ENCODE data around the gene PTPRB. TPM values are rescaled to one million over a fixed set of nuclear protein-coding genes. Genes with fewer than 3 reads are reported as not detected.

PTPRB gene
- polyA plus RNA-seq, 3 donors, result not detected

- H2AFZ ChIP-seq (ENCODE audit: insufficient read depth, low read depth, low read length, poor library complexity, severe bottlenecking), result peak overlapping the region; percentile 52
- intact Hi-C loops (cut with micrococcal nuclease), result no loop called here
- H3K79me2 ChIP-seq (ENCODE audit: insufficient read depth, low read length), result no peaks in the 10 kb centered on the region
- Mint-ChIP-seq H3K4me3 (peak overlapping the region in 1 of 2 donors; percentile 84), H3K4me1 (peaks cover 7% of the 10 kb centered on the region), H3K9me3 (peaks cover 0 to 8% (median 1%) of the 10 kb centered on the region in 7 donors), H3K36me3 (no peaks in the 10 kb centered on the region), H3K27ac (no peak overlapping the region), H3K27me3 (ENCODE audit: low read depth in 3 of 3) (peaks cover 32 to 51% (median 39%) of the 10 kb centered on the region in 3 donors)
- peak; percentile 1 to 33 (median 3) for DNase-seq
- peaks cover 27 to 37% of the 10 kb centered on the region in 2 donors for H3K27me3 ChIP-seq (ENCODE audit: control insufficient read depth in 2 of 2, insufficient read depth in 2 of 2, low read length in 2 of 2)
- H3K4me1 ChIP-seq (ENCODE audit: control insufficient read depth in 1 of 2, insufficient read depth in 2 of 2, low read length in 2 of 2), result peaks cover 8 to 11% of the 10 kb centered on the region in 2 donors
- no peaks in the 10 kb centered on the region for H3K36me3 ChIP-seq (replicated peaks in 1 of 2; ENCODE audit: control insufficient read depth in 1 of 2, insufficient read depth in 2 of 2, low read length in 2 of 2)
- H3K9me3 ChIP-seq (replicated peaks in 1 of 2; ENCODE audit: control insufficient read depth in 1 of 2, insufficient read depth in 1 of 2, low read length in 2 of 2), result no peaks in the 10 kb centered on the region
- WGBS (ENCODE audit: insufficient coverage), result under 1% methylated on average over 62 of the region's 63 CpGs
- no peak overlapping the region for H3K9ac ChIP-seq (ENCODE audit: insufficient read depth, low read length, poor library complexity, severe bottlenecking)
- H3K4me2 ChIP-seq (replicated peaks; ENCODE audit: extremely low read depth, low read length, poor library complexity, severe bottlenecking), result peak overlapping the region; percentile 69
- peak overlapping the region in 1 of 3 experiments; percentile 55 for H3K4me3 ChIP-seq (replicated peaks in 1 of 3; ENCODE audit: low read depth in 2 of 3, low read length in 3 of 3)
- TF ChIP-seq, protein P1, sequence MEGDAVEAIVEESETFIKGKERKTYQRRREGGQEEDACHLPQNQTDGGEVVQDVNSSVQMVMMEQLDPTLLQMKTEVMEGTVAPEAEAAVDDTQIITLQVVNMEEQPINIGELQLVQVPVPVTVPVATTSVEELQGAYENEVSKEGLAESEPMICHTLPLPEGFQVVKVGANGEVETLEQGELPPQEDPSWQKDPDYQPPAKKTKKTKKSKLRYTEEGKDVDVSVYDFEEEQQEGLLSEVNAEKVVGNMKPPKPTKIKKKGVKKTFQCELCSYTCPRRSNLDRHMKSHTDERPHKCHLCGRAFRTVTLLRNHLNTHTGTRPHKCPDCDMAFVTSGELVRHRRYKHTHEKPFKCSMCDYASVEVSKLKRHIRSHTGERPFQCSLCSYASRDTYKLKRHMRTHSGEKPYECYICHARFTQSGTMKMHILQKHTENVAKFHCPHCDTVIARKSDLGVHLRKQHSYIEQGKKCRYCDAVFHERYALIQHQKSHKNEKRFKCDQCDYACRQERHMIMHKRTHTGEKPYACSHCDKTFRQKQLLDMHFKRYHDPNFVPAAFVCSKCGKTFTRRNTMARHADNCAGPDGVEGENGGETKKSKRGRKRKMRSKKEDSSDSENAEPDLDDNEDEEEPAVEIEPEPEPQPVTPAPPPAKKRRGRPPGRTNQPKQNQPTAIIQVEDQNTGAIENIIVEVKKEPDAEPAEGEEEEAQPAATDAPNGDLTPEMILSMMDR (IDR thresholded peaks at IDR 0.05), result no peak
- no peaks in the 10 kb centered on the region for H4K20me1 ChIP-seq (ENCODE audit: insufficient read depth, low read length)
- H3K27ac ChIP-seq (ENCODE audit: low read depth in 1 of 2, low read length in 2 of 2), result no peak overlapping the region
These were observed 27.3 kb downstream of the PTPRB start for GRCh38 chr12:70609739-70610491.

GRCh38 chr12:70609203-70609602 lies 28.0 kb downstream of the PTPRB start:
- peak overlapping the region in 1 of 3 experiments; percentile 55 for H3K4me3 ChIP-seq (replicated peaks in 1 of 3; ENCODE audit: low read depth in 2 of 3, low read length in 3 of 3)
- Mint-ChIP-seq H3K36me3 (no peaks in the 10 kb centered on the region), H3K4me1 (peaks cover 7% of the 10 kb centered on the region), H3K27ac (no peak overlapping the region), H3K9me3 (peaks cover 0 to 8% (median 1%) of the 10 kb centered on the region in 7 donors), H3K4me3 (peak overlapping the region in 1 of 2 donors; percentile 84), H3K27me3 (ENCODE audit: low read depth in 3 of 3) (peaks cover 32 to 53% (median 39%) of the 10 kb centered on the region in 3 donors)
- peaks cover 27 to 37% of the 10 kb centered on the region in 2 donors for H3K27me3 ChIP-seq (ENCODE audit: control insufficient read depth in 2 of 2, insufficient read depth in 2 of 2, low read length in 2 of 2)
- no peaks in the 10 kb centered on the region for H3K36me3 ChIP-seq (replicated peaks in 1 of 2; ENCODE audit: control insufficient read depth in 1 of 2, insufficient read depth in 2 of 2, low read length in 2 of 2)
- no peaks in the 10 kb centered on the region for H3K9me3 ChIP-seq (replicated peaks in 1 of 2; ENCODE audit: control insufficient read depth in 1 of 2, insufficient read depth in 1 of 2, low read length in 2 of 2)
- no peak for DNase-seq
- no peaks in the 10 kb centered on the region for H4K20me1 ChIP-seq (ENCODE audit: insufficient read depth, low read length)
- H3K9ac ChIP-seq (ENCODE audit: insufficient read depth, low read length, poor library complexity, severe bottlenecking), result no peak overlapping the region
- no peaks in the 10 kb centered on the region for H3K79me2 ChIP-seq (ENCODE audit: insufficient read depth, low read length)
- H3K4me1 ChIP-seq (ENCODE audit: control insufficient read depth in 1 of 2, insufficient read depth in 2 of 2, low read length in 2 of 2), result peaks cover 8 to 11% of the 10 kb centered on the region in 2 donors
- H2AFZ ChIP-seq (ENCODE audit: insufficient read depth, low read depth, low read length, poor library complexity, severe bottlenecking), result peak overlapping the region; percentile 52
- intact Hi-C loops (cut with micrococcal nuclease), result no loop called here
- no peak overlapping the region for H3K27ac ChIP-seq (ENCODE audit: low read depth in 1 of 2, low read length in 2 of 2)
- peak overlapping the region; percentile 69 for H3K4me2 ChIP-seq (replicated peaks; ENCODE audit: extremely low read depth, low read length, poor library complexity, severe bottlenecking)
- TF ChIP-seq, protein P1 (IDR thresholded peaks at IDR 0.05), result no peak
- WGBS (ENCODE audit: insufficient coverage), result 80% methylated on average over 1 of the region's 2 CpGs
